Panc1 (cell line): ENCODE measurements around the gene PAQR7. TPM values are rescaled to one million over a fixed set of nuclear protein-coding genes. Genes with fewer than 3 reads are reported as not detected.

Experiments used
- ATAC-seq: fragments of 200-7000 bp; cut with Tn5 transposase; 2 replicates; pipeline ENCODE4 v1.9.1; 2020; ENCODE audit warnings: mild to moderate bottlenecking, moderate library complexity
- BruUV-seq: library from RNA; stranded (reverse); fragments of 400-500 nt; replicated peaks from 2 replicates; lab custom pipeline; 2021; lab: Mats Ljungman, UMichigan
- CTCF ChIA-PET: fragments of 300-600 bp; sonication (Branson Sonifier 250); formaldehyde crosslinking; loops from one replicate; lab custom pipeline; 2022; ENCODE audit warnings: antibody characterized with exemption; lab: Charles Lee
- POLR2A ChIA-PET: fragments of 300-600 bp; sonication (Branson Sonifier 250); formaldehyde crosslinking; loops from one replicate; lab custom pipeline; 2022; ENCODE audit warnings: antibody characterized with exemption; lab: Charles Lee
- DNase-seq: peaks from one replicate; pipeline ENCODE4 v3.0.0-alpha.2; 2010; ENCODE audit warnings: low read depth, low spot score
- H3K27ac ChIP-seq: 2 replicates; pipeline ENCODE4 v1.5.1; 2011; ENCODE audit warnings: mild to moderate bottlenecking, low read length, inconsistent platforms
- H3K27me3 ChIP-seq: fragments of 200-500 bp; sonication (Bioruptor generic); 2 replicates; pipeline ENCODE4 v1.6.0; 2014; ENCODE audit warnings: low read length, inconsistent platforms; ENCODE audit not compliant: control insufficient read depth, insufficient read depth
- H3K36me3 ChIP-seq: fragments of 200-500 bp; sonication (Bioruptor generic); 2 replicates; pipeline ENCODE4 v1.5.1; 2014; ENCODE audit warnings: inconsistent platforms, mild to moderate bottlenecking, low read length, moderate library complexity; ENCODE audit not compliant: control insufficient read depth, insufficient read depth
- H3K4me1 ChIP-seq: 2 replicates; pipeline ENCODE4 v1.5.1; 2011; ENCODE audit warnings: inconsistent platforms, mild to moderate bottlenecking, low read length, moderate library complexity; ENCODE audit not compliant: control insufficient read depth, insufficient read depth
- H3K4me3 ChIP-seq, 2 experiments: 2 replicates each; pipeline ENCODE4 v1.5.1; 2011 to 2012; ENCODE audit warnings: low read depth in 2 of 2, low read length in 2 of 2, mild to moderate bottlenecking in 2 of 2, inconsistent platforms in 1 of 2, moderate library complexity in 1 of 2
- H3K9me3 ChIP-seq: fragments of 200-500 bp; sonication (Bioruptor generic); 2 replicates; pipeline ENCODE4 v1.5.1; 2014; ENCODE audit warnings: low read depth, mild to moderate bottlenecking, inconsistent platforms, low read length, moderate library complexity; ENCODE audit not compliant: control insufficient read depth, insufficient read depth
- POLR2AphosphoS5 ChIP-seq: IDR thresholded peaks from 2 replicates; pipeline ENCODE4 v1.6.1; 2012; ENCODE audit warnings: mild to moderate bottlenecking, low read depth, low read length, moderate library complexity
- REST ChIP-seq, 2 experiments: IDR thresholded peaks; 2 replicates each; pipeline ENCODE4 v1.6.1; 2011 to 2012; ENCODE audit warnings: low read depth in 2 of 2, control low read depth in 1 of 2, low read length in 1 of 2, mild to moderate bottlenecking in 1 of 2, moderate library complexity in 1 of 2; ENCODE audit not compliant: insufficient read depth in 1 of 2
- SIN3A ChIP-seq: IDR thresholded peaks from 2 replicates; pipeline ENCODE4 v1.6.1; 2012; ENCODE audit warnings: low read depth, mild to moderate bottlenecking, low read length, moderate library complexity, borderline replicate concordance; ENCODE audit not compliant: insufficient read depth
- TCF7L2 ChIP-seq: IDR thresholded peaks from 2 replicates; pipeline ENCODE4 v1.6.1; 2011; ENCODE audit warnings: mild to moderate bottlenecking, low read depth, low read length, inconsistent platforms
- in situ Hi-C: cut with HindIII; loops from 2 replicates; pipeline ENCODE4 v1.10.0; 2016; ENCODE audit warnings: low sequenced_read_pairs, low pct_unique_long_range_greater_than_20kb
- intact Hi-C: fragments of 100-400 bp; cut with micrococcal nuclease; formaldehyde crosslinking; loops from one replicate; pipeline ENCODE4 v1.10.0; 2022; ENCODE audit not compliant: unreplicated experiment
- total RNA-seq: library from RNA; stranded (reverse); gene quantifications from one replicate; pipeline ENCODE4 v1.2.1, GENCODE V29; 2021; ENCODE audit not compliant: unreplicated experiment
- TF ChIP-seq, protein P1 (sequence below): fragments of 450-650 bp; IDR thresholded peaks from 2 replicates; pipeline ENCODE4 v1.5.1; 2017; ENCODE audit warnings: mild to moderate bottlenecking

PAQR7 gene
- total RNA-seq, 1 experiment from 2014 or later, result 30.9 TPM

DNA sequence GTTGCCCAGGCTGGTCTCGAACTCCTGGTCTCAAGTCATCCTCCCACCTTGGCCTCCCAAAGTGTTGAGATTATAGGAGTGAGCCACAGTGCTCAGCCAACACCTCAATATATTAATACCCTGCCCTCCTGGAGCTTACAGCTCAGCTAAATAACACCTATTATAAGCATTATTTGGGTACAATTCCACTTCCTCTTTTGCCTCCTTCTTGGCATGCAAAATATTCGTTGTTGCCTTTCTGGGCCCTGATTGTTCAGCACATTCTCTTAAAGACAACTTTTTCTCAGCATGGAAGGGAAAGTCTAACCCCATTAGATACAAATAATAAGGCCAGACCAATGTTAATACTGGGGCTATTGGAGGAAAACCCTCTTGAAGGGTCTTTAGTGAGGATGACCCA lies 2.8 kb downstream of the PAQR7 start:
- H3K27ac ChIP-seq, result peak overlapping the region; percentile 20; the same call in 1 of the 2 replicates
- no peak overlapping the region for H3K4me3 ChIP-seq
- no peaks in the 10 kb centered on the region; the same call in 1 of the 2 replicates for H3K36me3 ChIP-seq
- H3K27me3 ChIP-seq, result no peaks in the 10 kb centered on the region
- in situ Hi-C loops, result no loop called here
- TF ChIP-seq POLR2AphosphoS5 (no peak), TCF7L2 (no peak), REST (IDR thresholded peaks at IDR 0.05; ENCODE audit: insufficient read depth in 1 of 2, low read depth in 2 of 2, low read length in 1 of 2) (no peak), SIN3A (no peak)
- TF ChIP-seq, protein P1, sequence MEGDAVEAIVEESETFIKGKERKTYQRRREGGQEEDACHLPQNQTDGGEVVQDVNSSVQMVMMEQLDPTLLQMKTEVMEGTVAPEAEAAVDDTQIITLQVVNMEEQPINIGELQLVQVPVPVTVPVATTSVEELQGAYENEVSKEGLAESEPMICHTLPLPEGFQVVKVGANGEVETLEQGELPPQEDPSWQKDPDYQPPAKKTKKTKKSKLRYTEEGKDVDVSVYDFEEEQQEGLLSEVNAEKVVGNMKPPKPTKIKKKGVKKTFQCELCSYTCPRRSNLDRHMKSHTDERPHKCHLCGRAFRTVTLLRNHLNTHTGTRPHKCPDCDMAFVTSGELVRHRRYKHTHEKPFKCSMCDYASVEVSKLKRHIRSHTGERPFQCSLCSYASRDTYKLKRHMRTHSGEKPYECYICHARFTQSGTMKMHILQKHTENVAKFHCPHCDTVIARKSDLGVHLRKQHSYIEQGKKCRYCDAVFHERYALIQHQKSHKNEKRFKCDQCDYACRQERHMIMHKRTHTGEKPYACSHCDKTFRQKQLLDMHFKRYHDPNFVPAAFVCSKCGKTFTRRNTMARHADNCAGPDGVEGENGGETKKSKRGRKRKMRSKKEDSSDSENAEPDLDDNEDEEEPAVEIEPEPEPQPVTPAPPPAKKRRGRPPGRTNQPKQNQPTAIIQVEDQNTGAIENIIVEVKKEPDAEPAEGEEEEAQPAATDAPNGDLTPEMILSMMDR, result no peak
- ChIA-PET CTCF (no interaction called here), POLR2A (no interaction called here)
- ATAC-seq (no peak), DNase-seq (no peak)
- peaks cover 43% of the 10 kb centered on the region for H3K4me1 ChIP-seq
- BruUV-seq, result TSS peak; percentile 48
- no peaks in the 10 kb centered on the region for H3K9me3 ChIP-seq
- intact Hi-C loops, result no loop called here

GRCh38 chr1:25871704-25872494 lies 3.6 kb downstream of the PAQR7 start:
- no peak for DNase-seq
- Histone ChIP-seq H3K4me1 (peaks cover 43% of the 10 kb centered on the region), H3K9me3 (no peaks in the 10 kb centered on the region), H3K27me3 (no peaks in the 10 kb centered on the region), H3K27ac (peak overlapping the region; percentile 60), H3K4me3 (no peak overlapping the region), H3K36me3 (no peaks in the 10 kb centered on the region; the same call in 1 of the 2 replicates)
- in situ Hi-C loops, result no loop called here
- no TSS peak for BruUV-seq
- intact Hi-C loops, result no loop called here
- CTCF ChIA-PET, result interaction anchor here (0.6 kb wide), 1 partner anchor 495 kb away, joined by 3 read pairs; no protein-coding TSS in a partner anchor
- POLR2A ChIA-PET, result no interaction called here
- no peak for ATAC-seq
- TF ChIP-seq, protein P1, result no peak
- TF ChIP-seq POLR2AphosphoS5 (no peak), SIN3A (no peak), REST (IDR thresholded peaks at IDR 0.05; ENCODE audit: insufficient read depth in 1 of 2, low read depth in 2 of 2, low read length in 1 of 2) (no peak)
